Endothelial cell (in vitro differentiated cells): ENCODE data around the gene ATP2C2. TPM values are rescaled to one million over a fixed set of nuclear protein-coding genes. Genes with fewer than 3 reads are reported as not detected.
"Not testable (repeated sequence)": the region's sequence is repeated elsewhere in the genome, so short reads cannot be mapped to it uniquely, and the experiment has no call there.

Source experiments
- DNase-seq: peaks from one replicate; pipeline ENCODE4 v3.0.0; 2021; ENCODE audit warnings: low spot score
- H3K27ac Mint-ChIP-seq: one replicate; pipeline ENCODE4 v1.8.0; 2021; ENCODE audit warnings: mixed read lengths, inconsistent platforms; ENCODE audit not compliant: unreplicated experiment
- H3K27me3 Mint-ChIP-seq: one replicate; pipeline ENCODE4 v1.8.0; 2021; ENCODE audit warnings: mild to moderate bottlenecking, moderate library complexity, mixed read lengths, inconsistent platforms; ENCODE audit not compliant: unreplicated experiment
- H3K36me3 Mint-ChIP-seq: one replicate; pipeline ENCODE4 v1.8.0; 2021; ENCODE audit warnings: mild to moderate bottlenecking, low read depth, mixed read lengths, inconsistent platforms; ENCODE audit not compliant: unreplicated experiment
- H3K4me1 Mint-ChIP-seq: one replicate; pipeline ENCODE4 v1.8.0; 2021; ENCODE audit warnings: mild to moderate bottlenecking, mixed read lengths, inconsistent platforms; ENCODE audit not compliant: unreplicated experiment
- H3K4me3 Mint-ChIP-seq: one replicate; pipeline ENCODE4 v1.8.0; 2021; ENCODE audit warnings: mild to moderate bottlenecking, mixed read lengths, inconsistent platforms; ENCODE audit not compliant: unreplicated experiment
- H3K9me3 Mint-ChIP-seq: one replicate; pipeline ENCODE4 v1.8.0; 2021; ENCODE audit warnings: mixed read lengths, inconsistent platforms; ENCODE audit not compliant: unreplicated experiment
- total RNA-seq: library from RNA; stranded (reverse); fragmentation: NEBNext Ultra II Directional; extraction: Animal tissue kit (Norgen Biotek cat#: 25700); gene quantifications from one replicate; pipeline ENCODE4 v1.2.1, GENCODE V29; 2021; ENCODE audit not compliant: unreplicated experiment
- TF ChIP-seq, protein P1 (sequence below): fragments of 200-600 bp; sonication (generic); IDR thresholded peaks from one replicate; pipeline ENCODE4 v1.5.0; 2021; ENCODE audit warnings: antibody characterized with exemption; ENCODE audit not compliant: unreplicated experiment

The ATP2C2 gene
- total RNA-seq, 1 donor from 2014 or later: 2.7 TPM

DNA sequence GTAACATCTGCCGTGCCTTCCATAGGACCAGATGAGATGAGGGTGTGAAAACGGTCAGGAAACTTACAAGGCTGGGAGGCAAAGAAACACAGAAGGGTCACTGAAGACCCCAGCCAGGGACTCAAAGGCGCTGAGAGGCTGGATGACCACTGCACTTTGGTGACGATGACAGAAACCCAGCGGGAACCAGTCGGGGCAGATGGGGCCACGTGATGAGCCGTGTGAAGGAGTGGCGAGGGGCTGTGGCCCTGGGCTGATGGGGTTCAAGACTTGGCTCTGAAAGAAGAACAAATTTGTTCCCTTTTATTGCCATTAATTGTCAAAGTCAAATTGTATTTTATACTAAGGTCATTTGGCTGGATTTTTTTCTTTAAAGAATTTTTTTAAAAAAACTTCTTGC is 28.6 kb upstream of the ATP2C2 start:
- H3K4me3 Mint-ChIP-seq: no peak overlapping the region
- no peaks in the 10 kb centered on the region for H3K36me3 Mint-ChIP-seq
- peaks cover 3% of the 10 kb centered on the region for H3K9me3 Mint-ChIP-seq
- H3K27me3 Mint-ChIP-seq: no peaks in the 10 kb centered on the region
- DNase-seq: no peak
- TF ChIP-seq, protein P1, sequence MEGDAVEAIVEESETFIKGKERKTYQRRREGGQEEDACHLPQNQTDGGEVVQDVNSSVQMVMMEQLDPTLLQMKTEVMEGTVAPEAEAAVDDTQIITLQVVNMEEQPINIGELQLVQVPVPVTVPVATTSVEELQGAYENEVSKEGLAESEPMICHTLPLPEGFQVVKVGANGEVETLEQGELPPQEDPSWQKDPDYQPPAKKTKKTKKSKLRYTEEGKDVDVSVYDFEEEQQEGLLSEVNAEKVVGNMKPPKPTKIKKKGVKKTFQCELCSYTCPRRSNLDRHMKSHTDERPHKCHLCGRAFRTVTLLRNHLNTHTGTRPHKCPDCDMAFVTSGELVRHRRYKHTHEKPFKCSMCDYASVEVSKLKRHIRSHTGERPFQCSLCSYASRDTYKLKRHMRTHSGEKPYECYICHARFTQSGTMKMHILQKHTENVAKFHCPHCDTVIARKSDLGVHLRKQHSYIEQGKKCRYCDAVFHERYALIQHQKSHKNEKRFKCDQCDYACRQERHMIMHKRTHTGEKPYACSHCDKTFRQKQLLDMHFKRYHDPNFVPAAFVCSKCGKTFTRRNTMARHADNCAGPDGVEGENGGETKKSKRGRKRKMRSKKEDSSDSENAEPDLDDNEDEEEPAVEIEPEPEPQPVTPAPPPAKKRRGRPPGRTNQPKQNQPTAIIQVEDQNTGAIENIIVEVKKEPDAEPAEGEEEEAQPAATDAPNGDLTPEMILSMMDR: no peak
- peaks cover 3% of the 10 kb centered on the region for H3K4me1 Mint-ChIP-seq
- H3K27ac Mint-ChIP-seq: no peak overlapping the region

DNA sequence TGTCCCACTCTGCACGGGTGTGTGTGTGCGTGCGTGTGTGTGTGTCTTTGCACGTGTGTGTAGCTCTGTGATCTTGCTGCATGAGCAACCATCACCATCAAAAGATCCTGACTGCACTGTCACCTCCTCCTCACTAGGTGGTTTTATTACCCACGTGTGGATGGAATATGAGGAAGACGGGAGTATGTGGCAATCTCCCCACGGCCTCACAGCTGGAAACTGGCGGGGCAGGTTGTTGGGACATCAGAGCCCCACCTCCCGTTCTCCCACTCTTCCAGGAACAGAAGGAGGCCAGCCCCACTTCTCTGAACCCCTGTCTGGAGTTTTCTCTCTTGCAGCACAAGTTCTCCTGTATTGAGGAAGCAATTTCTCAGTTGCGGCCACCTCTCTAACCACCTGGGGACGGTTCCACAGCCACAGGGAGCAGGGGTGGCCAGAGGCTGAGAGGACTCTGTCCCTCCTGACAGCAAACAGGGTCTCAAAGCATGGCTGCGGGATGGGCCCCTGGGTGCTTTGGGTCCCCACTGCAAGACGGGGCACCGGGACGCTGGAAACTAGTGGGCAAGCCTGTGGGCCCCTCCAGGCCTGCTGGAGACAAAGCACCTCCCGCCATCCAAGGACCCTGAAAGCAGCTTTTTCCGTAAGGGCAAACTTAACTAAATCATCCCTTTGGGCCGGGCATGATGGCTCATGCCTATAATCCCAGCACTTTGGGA is 27.9 kb upstream of the ATP2C2 start:
- H3K36me3 Mint-ChIP-seq: no peaks in the 10 kb centered on the region
- H3K4me3 Mint-ChIP-seq: no peak overlapping the region
- peaks cover 3% of the 10 kb centered on the region for H3K9me3 Mint-ChIP-seq
- peaks cover 3% of the 10 kb centered on the region for H3K4me1 Mint-ChIP-seq
- H3K27ac Mint-ChIP-seq: no peak overlapping the region
- H3K27me3 Mint-ChIP-seq: no peaks in the 10 kb centered on the region
- TF ChIP-seq, protein P1: no peak
- DNase-seq: no peak

DNA sequence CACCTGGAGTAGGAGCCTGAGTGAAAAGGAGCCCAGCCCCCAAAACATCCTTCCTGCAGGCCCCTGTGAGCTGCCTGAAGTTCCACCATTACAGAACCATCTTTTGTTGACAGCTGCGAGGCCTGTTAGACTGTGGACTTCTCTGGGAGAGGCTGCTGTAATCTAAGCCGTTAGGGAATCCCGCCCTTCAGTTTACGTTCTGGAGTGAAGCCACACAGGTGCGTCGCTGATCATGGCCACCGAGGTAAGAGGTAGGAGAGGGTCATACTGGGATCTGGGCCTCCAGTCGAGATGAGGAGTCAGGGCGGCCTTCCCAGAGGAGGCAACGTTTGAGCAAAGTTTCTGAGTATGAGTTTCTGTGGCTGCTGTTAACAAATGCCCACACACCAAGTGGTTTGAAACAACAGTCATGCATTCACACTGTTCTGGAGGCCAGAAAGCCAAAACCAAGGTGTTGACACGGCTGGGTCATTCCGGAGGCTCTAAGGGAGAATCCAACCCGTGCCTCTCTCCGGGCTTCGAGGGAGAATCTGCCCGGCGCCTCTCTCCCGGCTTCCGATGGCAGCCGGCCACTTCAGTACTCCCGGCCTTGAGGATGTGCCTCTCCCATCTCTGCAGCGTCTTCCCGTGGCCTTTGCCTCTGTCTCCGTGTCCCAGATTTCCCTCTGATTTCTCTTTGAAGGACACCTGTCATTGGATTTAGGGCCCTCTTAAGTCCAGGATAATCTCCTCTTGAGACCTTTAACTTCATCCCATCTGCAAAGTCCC is 26.6 kb upstream of the ATP2C2 start:
- Mint-ChIP-seq H3K36me3 (no peaks in the 10 kb centered on the region), H3K27me3 (no peaks in the 10 kb centered on the region), H3K27ac (peak overlapping the region; percentile 39), H3K4me3 (no peak overlapping the region), H3K9me3 (peaks cover 3% of the 10 kb centered on the region), H3K4me1 (peaks cover 3% of the 10 kb centered on the region)
- DNase-seq: no peak
- TF ChIP-seq, protein P1: no peak

DNA sequence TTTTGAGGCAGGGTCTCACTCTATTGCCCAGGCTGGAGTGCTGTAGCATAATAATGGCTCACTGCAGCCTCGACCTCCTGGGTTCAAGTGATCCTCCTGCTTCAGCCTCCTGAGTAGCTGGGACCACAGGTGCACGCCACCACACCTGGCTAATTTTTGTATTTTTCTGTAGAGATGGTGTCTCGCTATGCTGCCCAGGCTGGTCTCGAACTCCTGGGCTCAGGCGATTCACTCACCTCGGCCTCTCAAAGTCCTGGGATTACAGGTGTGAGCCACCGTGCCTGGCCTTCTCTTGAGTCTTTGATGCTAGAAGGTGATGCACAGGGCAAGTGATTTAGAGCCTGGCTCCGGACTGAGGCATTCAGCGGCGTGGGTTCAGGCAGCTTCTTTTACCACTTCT is 24.5 kb upstream of the ATP2C2 start:
- H3K27ac Mint-ChIP-seq, H3K9me3 Mint-ChIP-seq, DNase-seq, H3K4me1 Mint-ChIP-seq, H3K27me3 Mint-ChIP-seq, H3K4me3 Mint-ChIP-seq, H3K36me3 Mint-ChIP-seq: not testable (repeated sequence)

DNA sequence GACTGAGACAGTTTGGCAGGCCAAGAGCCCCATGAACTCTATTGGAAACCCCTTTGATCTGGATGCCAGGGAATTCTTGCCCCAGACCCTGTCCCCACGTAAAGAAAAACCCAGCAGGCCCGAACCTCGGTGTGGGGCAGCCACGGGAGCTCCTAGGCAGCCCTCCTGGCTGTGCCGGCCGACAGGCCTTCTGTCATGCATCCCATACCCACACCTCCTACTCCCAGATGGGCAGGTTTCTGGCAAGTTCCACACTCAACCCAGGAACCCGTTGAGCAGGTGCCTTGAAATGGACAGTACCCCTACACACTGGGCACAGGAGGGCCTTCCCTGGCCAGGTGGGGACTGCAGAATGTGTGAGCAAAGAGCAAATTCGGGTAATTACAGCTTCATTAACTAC is 23.6 kb upstream of the ATP2C2 start:
- Mint-ChIP-seq H3K4me3 (no peak overlapping the region), H3K27ac (no peak overlapping the region), H3K36me3 (no peaks in the 10 kb centered on the region), H3K27me3 (no peaks in the 10 kb centered on the region), H3K9me3 (peaks cover 3% of the 10 kb centered on the region), H3K4me1 (peaks cover 3% of the 10 kb centered on the region)
- no peak for DNase-seq
- TF ChIP-seq, protein P1: no peak
